Tibial nerve (tissue), 4 donors: ENCODE data around the gene CNPY1. TPM values are rescaled to one million over a fixed set of nuclear protein-coding genes. Genes with fewer than 3 reads are reported as not detected.
A peak's percentile ranks its signal among the peaks of the same experiment; 100 is the strongest.

ENCODE experiments used
- DNase-seq, 2 donors: peaks; one replicate each; pipeline ENCODE4 v3.0.0-alpha.2; 2019; ENCODE audit warnings: low spot score in 2 of 2
- H3K27ac ChIP-seq, 4 donors: fragments of 200-600 bp; sonication (generic) in 3 of 4; one replicate each; pipeline ENCODE4 v1.5.1; 2017 to 2019; ENCODE audit warnings: mild to moderate bottlenecking in 1 of 4
- H3K27me3 ChIP-seq, 2 donors: fragments of 200-600 bp; sonication (generic) in 1 of 2; one replicate each; pipeline versions ENCODE4 v1.5.1 to v1.6.0; 2017 to 2019
- H3K36me3 ChIP-seq, 3 donors: fragments of 200-600 bp; sonication (generic); one replicate each; pipeline ENCODE4 v1.5.1; 2018 to 2019
- H3K4me1 ChIP-seq, 4 donors: fragments of 200-600 bp; sonication (generic) in 3 of 4; one replicate each; pipeline ENCODE4 v1.5.1; 2017 to 2019
- H3K4me3 ChIP-seq, 4 donors: fragments of 200-600 bp; sonication (generic) in 3 of 4; one replicate each; pipeline ENCODE4 v1.5.1; 2017 to 2019; ENCODE audit warnings: mild to moderate bottlenecking in 1 of 4, moderate library complexity in 1 of 4
- H3K9me3 ChIP-seq, 4 donors: fragments of 200-600 bp; sonication (generic) in 3 of 4; one replicate each; pipeline ENCODE4 v1.5.1; 2017 to 2019
- CTCF ChIP-seq, 5 experiments: fragments of 200-600 bp in 3 of 5; fragments of 450-650 bp in 2 of 5; sonication (generic) in 3 of 5; IDR thresholded peaks; one replicate each; pipeline ENCODE4 v1.5.1; 2016 to 2019; ENCODE audit warnings: antibody characterized with exemption in 5 of 5, mild to moderate bottlenecking in 3 of 5, moderate library complexity in 2 of 5
- EP300 ChIP-seq, 2 donors: sonication (generic); formaldehyde crosslinking; IDR thresholded peaks; one replicate each; pipeline ENCODE4 v1.6.1; 2017; ENCODE audit warnings: antibody characterized with exemption in 2 of 2, mild to moderate bottlenecking in 1 of 2
- POLR2A ChIP-seq, 2 donors: fragments of 450-650 bp; IDR thresholded peaks; one replicate each; pipeline ENCODE4 v1.6.1; 2017; ENCODE audit warnings: antibody characterized with exemption in 2 of 2, mild to moderate bottlenecking in 2 of 2, moderate library complexity in 2 of 2
- WGBS, 2 donors: methylation state at CpG; one replicate each; pipeline ENCODE4 v1.1.5; 2018; 5-methylcytosine and 5-hydroxymethylcytosine counted together
- total RNA-seq, 4 donors: library from RNA; depleted of rRNA; stranded (reverse); fragments of >200 nt; gene quantifications; one replicate each; pipeline ENCODE4 v1.1.0, GENCODE V29; 2016

Gene CNPY1
- total RNA-seq, 4 donors from 2014 or later = 0.30 TPM; not detected in 3

- no peak for DNase-seq
- 7 to 8% methylated on average over 18 to 19 of the region's 98 CpGs for WGBS, 2 donors
- no peaks in the 10 kb centered on the region for H3K9me3 ChIP-seq
- no peaks in the 10 kb centered on the region for H3K36me3 ChIP-seq
- H3K27ac ChIP-seq = no peak overlapping the region
- H3K27me3 ChIP-seq = peaks cover 0 to 92% of the 10 kb centered on the region in 2 donors
- peak overlapping the region; percentile 21 to 51 (median 34) for H3K4me3 ChIP-seq
- no peak for TF ChIP-seq CTCF (IDR thresholded peaks at IDR 0.05)
- TF ChIP-seq POLR2A (IDR thresholded peaks at IDR 0.05) = no peak
- TF ChIP-seq EP300 (IDR thresholded peaks at IDR 0.05) = no peak
- H3K4me1 ChIP-seq = peaks cover 0 to 58% (median 25%) of the 10 kb centered on the region in 4 donors
Observed at GRCh38 chr7:155457544-155458110, 88.7 kb downstream of the CNPY1 start.

- H3K4me1 ChIP-seq = peaks cover 0 to 58% (median 25%) of the 10 kb centered on the region in 4 donors
- no peaks in the 10 kb centered on the region for H3K9me3 ChIP-seq
- peak; percentile 35 to 42 for DNase-seq
- no peak overlapping the region for H3K27ac ChIP-seq
- peak overlapping the region; percentile 21 to 51 (median 34) for H3K4me3 ChIP-seq
- 3% methylated on average over 57 to 61 of the region's 69 CpGs for WGBS, 2 donors
- H3K27me3 ChIP-seq = peaks cover 0 to 92% of the 10 kb centered on the region in 2 donors
- TF ChIP-seq EP300 (IDR thresholded peaks at IDR 0.05) (peak in 1 of 2 donors; percentile 9), CTCF (IDR thresholded peaks at IDR 0.05) (no peak)
- no peaks in the 10 kb centered on the region for H3K36me3 ChIP-seq
Observed at GRCh38 chr7:155456738-155457543, 89.4 kb downstream of the CNPY1 start.

GRCh38 chr7:155455776-155456737 is 90.3 kb downstream of the CNPY1 start:
- no peak for TF ChIP-seq POLR2A (IDR thresholded peaks at IDR 0.05)
- no peak for TF ChIP-seq CTCF (IDR thresholded peaks at IDR 0.05)
- TF ChIP-seq EP300 (IDR thresholded peaks at IDR 0.05) = no peak
- WGBS, 2 donors = 5 to 7% methylated on average over 21 to 27 of the region's 27 CpGs
- Histone ChIP-seq H3K27ac (no peak overlapping the region), H3K36me3 (no peaks in the 10 kb centered on the region), H3K27me3 (peaks cover 0 to 92% of the 10 kb centered on the region in 2 donors), H3K9me3 (no peaks in the 10 kb centered on the region), H3K4me1 (peaks cover 0 to 63% (median 25%) of the 10 kb centered on the region in 4 donors), H3K4me3 (peak overlapping the region in 1 of 4 donors; percentile 51)
- DNase-seq = no peak

GRCh38 chr7:155455132-155455693 is 91.1 kb downstream of the CNPY1 start:
- Histone ChIP-seq H3K27ac (no peak overlapping the region), H3K9me3 (no peaks in the 10 kb centered on the region), H3K36me3 (no peaks in the 10 kb centered on the region), H3K27me3 (peaks cover 0 to 92% of the 10 kb centered on the region in 2 donors), H3K4me1 (peaks cover 0 to 69% (median 27%) of the 10 kb centered on the region in 4 donors), H3K4me3 (no peak overlapping the region)
- no peak for DNase-seq
- WGBS, 2 donors = 3 to 7% methylated on average over 14 to 15 of the region's 15 CpGs
- TF ChIP-seq EP300 (IDR thresholded peaks at IDR 0.05) = no peak
